Measurements from ENCODE around the gene SF3A2. TPM values are rescaled to one million over a fixed set of nuclear protein-coding genes. Genes with fewer than 3 reads are reported as not detected.

The SF3A2 gene
- polyA plus RNA-seq, 1 donor from 2014 or later, result 14.4 TPM

DNA sequence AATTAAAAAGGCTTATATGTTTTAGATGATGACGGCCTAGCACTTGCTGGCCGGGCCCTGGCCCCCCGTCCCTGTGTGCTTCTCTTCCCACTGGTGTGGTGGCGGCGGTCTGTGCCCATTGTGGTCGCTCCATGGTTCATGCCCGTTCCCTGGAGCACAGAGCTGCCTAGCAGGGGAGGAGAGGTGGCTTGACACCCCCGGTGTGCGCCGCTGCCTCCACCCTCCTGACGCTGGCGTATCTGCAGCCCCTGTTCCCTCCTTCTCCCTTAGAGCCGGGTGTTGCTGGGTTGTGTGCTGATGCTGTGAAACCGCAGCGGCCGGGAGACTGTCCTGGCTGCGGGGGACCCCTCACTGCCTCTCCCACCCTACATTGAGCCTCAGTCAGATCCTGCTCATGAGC, 43.8 kb upstream of the SF3A2 start:
- no peak overlapping the region for H3K4me2 ChIP-seq (ENCODE audit: low read length)
- no peak overlapping the region for H3K27ac ChIP-seq (ENCODE audit: low read length)
- H3K36me3 ChIP-seq (ENCODE audit: insufficient read depth, low read length), result no peaks in the 10 kb centered on the region
- H3F3A ChIP-seq (ENCODE audit: insufficient read depth, low read length, poor library complexity, severe bottlenecking), result no peaks in the 10 kb centered on the region
- H3K9me3 ChIP-seq (ENCODE audit: low read length), result no peaks in the 10 kb centered on the region
- H3K79me2 ChIP-seq (replicated peaks; ENCODE audit: insufficient read depth, low read length), result peaks cover 2% of the 10 kb centered on the region
- H2AFZ ChIP-seq (ENCODE audit: low read depth, low read length), result no peak overlapping the region
- no peaks in the 10 kb centered on the region for H3K27me3 ChIP-seq (ENCODE audit: insufficient read depth, low read depth, low read length)
- H3K9ac ChIP-seq (ENCODE audit: low read length), result no peak overlapping the region
- no peaks in the 10 kb centered on the region for H4K20me1 ChIP-seq (ENCODE audit: insufficient read depth)
- no peak overlapping the region for H3K4me3 ChIP-seq (ENCODE audit: low read length)
- TF ChIP-seq POLR2AphosphoS5 (IDR thresholded peaks at IDR 0.05) (no peak), SMC3 (conservative IDR thresholded peaks at IDR 0.05; ENCODE audit: poor library complexity) (no peak), TAF1 (IDR thresholded peaks at IDR 0.05; ENCODE audit: low read depth) (no peak), EP300 (conservative IDR thresholded peaks at IDR 0.05; ENCODE audit: poor library complexity, severe bottlenecking) (no peak), MXI1 (conservative IDR thresholded peaks at IDR 0.05; ENCODE audit: poor library complexity, severe bottlenecking) (no peak), RAD21 (conservative IDR thresholded peaks at IDR 0.05) (no peak), EZH2 (IDR thresholded peaks at IDR 0.05; ENCODE audit: borderline replicate concordance, insufficient read depth, low read length, poor library complexity, severe bottlenecking) (no peak)
- TF ChIP-seq, protein P1, sequence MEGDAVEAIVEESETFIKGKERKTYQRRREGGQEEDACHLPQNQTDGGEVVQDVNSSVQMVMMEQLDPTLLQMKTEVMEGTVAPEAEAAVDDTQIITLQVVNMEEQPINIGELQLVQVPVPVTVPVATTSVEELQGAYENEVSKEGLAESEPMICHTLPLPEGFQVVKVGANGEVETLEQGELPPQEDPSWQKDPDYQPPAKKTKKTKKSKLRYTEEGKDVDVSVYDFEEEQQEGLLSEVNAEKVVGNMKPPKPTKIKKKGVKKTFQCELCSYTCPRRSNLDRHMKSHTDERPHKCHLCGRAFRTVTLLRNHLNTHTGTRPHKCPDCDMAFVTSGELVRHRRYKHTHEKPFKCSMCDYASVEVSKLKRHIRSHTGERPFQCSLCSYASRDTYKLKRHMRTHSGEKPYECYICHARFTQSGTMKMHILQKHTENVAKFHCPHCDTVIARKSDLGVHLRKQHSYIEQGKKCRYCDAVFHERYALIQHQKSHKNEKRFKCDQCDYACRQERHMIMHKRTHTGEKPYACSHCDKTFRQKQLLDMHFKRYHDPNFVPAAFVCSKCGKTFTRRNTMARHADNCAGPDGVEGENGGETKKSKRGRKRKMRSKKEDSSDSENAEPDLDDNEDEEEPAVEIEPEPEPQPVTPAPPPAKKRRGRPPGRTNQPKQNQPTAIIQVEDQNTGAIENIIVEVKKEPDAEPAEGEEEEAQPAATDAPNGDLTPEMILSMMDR (IDR thresholded peaks at IDR 0.05; ENCODE audit: poor library complexity, severe bottlenecking), result no peak
- TF ChIP-seq, protein P2, sequence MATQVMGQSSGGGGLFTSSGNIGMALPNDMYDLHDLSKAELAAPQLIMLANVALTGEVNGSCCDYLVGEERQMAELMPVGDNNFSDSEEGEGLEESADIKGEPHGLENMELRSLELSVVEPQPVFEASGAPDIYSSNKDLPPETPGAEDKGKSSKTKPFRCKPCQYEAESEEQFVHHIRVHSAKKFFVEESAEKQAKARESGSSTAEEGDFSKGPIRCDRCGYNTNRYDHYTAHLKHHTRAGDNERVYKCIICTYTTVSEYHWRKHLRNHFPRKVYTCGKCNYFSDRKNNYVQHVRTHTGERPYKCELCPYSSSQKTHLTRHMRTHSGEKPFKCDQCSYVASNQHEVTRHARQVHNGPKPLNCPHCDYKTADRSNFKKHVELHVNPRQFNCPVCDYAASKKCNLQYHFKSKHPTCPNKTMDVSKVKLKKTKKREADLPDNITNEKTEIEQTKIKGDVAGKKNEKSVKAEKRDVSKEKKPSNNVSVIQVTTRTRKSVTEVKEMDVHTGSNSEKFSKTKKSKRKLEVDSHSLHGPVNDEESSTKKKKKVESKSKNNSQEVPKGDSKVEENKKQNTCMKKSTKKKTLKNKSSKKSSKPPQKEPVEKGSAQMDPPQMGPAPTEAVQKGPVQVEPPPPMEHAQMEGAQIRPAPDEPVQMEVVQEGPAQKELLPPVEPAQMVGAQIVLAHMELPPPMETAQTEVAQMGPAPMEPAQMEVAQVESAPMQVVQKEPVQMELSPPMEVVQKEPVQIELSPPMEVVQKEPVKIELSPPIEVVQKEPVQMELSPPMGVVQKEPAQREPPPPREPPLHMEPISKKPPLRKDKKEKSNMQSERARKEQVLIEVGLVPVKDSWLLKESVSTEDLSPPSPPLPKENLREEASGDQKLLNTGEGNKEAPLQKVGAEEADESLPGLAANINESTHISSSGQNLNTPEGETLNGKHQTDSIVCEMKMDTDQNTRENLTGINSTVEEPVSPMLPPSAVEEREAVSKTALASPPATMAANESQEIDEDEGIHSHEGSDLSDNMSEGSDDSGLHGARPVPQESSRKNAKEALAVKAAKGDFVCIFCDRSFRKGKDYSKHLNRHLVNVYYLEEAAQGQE (IDR thresholded peaks at IDR 0.05; ENCODE audit: borderline replicate concordance), result no peak
- H3K9me2 ChIP-seq (ENCODE audit: insufficient read depth, low read length), result no peaks in the 10 kb centered on the region

DNA sequence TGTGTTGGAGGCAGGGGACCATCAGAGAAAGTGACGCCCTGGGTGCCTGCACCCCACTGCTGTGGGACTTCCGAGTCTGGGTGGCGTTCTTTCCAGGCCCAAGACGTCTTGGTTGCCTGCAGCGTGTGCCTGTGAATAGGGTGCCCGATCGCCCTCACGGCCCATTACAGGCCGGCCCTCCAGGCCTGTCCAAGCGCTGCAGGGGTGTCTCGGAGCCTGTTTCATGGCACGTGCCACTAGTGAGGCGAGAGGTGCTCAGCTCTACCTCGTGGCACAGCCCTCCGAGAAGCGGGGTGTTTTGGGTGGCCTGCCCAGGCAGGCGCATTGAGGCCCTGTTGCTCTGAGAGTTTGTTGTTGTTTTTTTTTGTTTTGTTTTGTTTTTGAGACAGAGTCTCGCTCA, 42.8 kb upstream of the SF3A2 start:
- H3K4me3 ChIP-seq (ENCODE audit: low read length), result no peak overlapping the region
- no peak overlapping the region for H3K4me2 ChIP-seq (ENCODE audit: low read length)
- H3F3A ChIP-seq (ENCODE audit: insufficient read depth, low read length, poor library complexity, severe bottlenecking), result no peaks in the 10 kb centered on the region
- H3K27ac ChIP-seq (ENCODE audit: low read length), result no peak overlapping the region
- peaks cover 3% of the 10 kb centered on the region for H3K79me2 ChIP-seq (replicated peaks; ENCODE audit: insufficient read depth, low read length)
- H3K9me2 ChIP-seq (ENCODE audit: insufficient read depth, low read length), result no peaks in the 10 kb centered on the region
- no peak overlapping the region for H2AFZ ChIP-seq (ENCODE audit: low read depth, low read length)
- H4K20me1 ChIP-seq (ENCODE audit: insufficient read depth), result no peaks in the 10 kb centered on the region
- H3K36me3 ChIP-seq (ENCODE audit: insufficient read depth, low read length), result no peaks in the 10 kb centered on the region
- no peak for TF ChIP-seq POLR2AphosphoS5 (IDR thresholded peaks at IDR 0.05)
- no peak for TF ChIP-seq SMC3 (conservative IDR thresholded peaks at IDR 0.05; ENCODE audit: poor library complexity)
- H3K9ac ChIP-seq (ENCODE audit: low read length), result no peak overlapping the region
- no peaks in the 10 kb centered on the region for H3K27me3 ChIP-seq (ENCODE audit: insufficient read depth, low read depth, low read length)
- H3K9me3 ChIP-seq (ENCODE audit: low read length), result no peaks in the 10 kb centered on the region

All from neural cell (in vitro differentiated cells).